ENCODE data around the gene ANKRD52. TPM values are rescaled to one million over a fixed set of nuclear protein-coding genes. Genes with fewer than 3 reads are reported as not detected.

ANKRD52 gene
- total and polyA plus RNA-seq, 4 donors, result 5.4 to 13.6 (median 9.3) TPM

DNA sequence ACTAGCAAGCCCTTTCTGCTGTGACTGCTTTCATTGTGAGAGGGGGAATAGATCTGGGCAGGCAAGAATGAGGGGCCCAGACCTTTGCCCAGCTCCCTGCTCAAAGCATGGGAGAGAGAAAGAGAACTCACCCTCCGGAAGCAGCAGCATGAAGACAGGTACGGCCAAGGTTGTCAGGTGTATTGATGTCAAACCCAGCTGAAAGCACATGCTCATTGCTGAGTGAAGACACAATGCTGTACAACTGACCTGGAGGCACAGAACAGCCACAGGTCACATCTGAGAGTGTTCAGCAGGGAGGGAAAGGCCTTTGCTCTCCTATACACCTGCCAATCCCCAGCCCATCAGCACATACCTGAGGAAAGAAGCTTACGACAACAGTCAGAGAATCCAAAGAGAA is 5.5 kb downstream of the ANKRD52 start:
- Histone ChIP-seq H3K4me1 (ENCODE audit: control insufficient read depth in 4 of 4, insufficient read depth in 4 of 4, low read length in 3 of 4) (peaks cover 0 to 13% (median 9%) of the 10 kb centered on the region in 4 donors), H3K4me3 (ENCODE audit: low read depth in 1 of 3, low read length in 3 of 3) (no peak overlapping the region), H3K27ac (ENCODE audit: low read depth in 1 of 2, low read length in 2 of 2) (no peak overlapping the region), H3K36me3 (ENCODE audit: control insufficient read depth in 4 of 4, insufficient read depth in 3 of 4, low read depth in 1 of 4, low read length in 3 of 4) (peaks cover 15 to 60% (median 42%) of the 10 kb centered on the region in 4 donors), H3K27me3 (ENCODE audit: control insufficient read depth in 4 of 4, insufficient read depth in 4 of 4, low read length in 3 of 4) (no peaks in the 10 kb centered on the region), H3K9me3 (ENCODE audit: control insufficient read depth in 4 of 4, low read length in 3 of 4) (no peaks in the 10 kb centered on the region), H3K9ac (ENCODE audit: low read depth in 1 of 2, low read length in 2 of 2) (no peak overlapping the region)
- 96% methylated on average over 3 of the region's 3 CpGs for WGBS
- no peak for DNase-seq (ENCODE audit: low spot score)
- TF ChIP-seq, protein P1, sequence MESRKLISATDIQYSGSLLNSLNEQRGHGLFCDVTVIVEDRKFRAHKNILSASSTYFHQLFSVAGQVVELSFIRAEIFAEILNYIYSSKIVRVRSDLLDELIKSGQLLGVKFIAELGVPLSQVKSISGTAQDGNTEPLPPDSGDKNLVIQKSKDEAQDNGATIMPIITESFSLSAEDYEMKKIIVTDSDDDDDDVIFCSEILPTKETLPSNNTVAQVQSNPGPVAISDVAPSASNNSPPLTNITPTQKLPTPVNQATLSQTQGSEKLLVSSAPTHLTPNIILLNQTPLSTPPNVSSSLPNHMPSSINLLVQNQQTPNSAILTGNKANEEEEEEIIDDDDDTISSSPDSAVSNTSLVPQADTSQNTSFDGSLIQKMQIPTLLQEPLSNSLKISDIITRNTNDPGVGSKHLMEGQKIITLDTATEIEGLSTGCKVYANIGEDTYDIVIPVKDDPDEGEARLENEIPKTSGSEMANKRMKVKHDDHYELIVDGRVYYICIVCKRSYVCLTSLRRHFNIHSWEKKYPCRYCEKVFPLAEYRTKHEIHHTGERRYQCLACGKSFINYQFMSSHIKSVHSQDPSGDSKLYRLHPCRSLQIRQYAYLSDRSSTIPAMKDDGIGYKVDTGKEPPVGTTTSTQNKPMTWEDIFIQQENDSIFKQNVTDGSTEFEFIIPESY (IDR thresholded peaks at IDR 0.05), result no peak
- TF ChIP-seq FOXA1 (IDR thresholded peaks at IDR 0.05) (no peak), YY1 (IDR thresholded peaks at IDR 0.05) (no peak), HNF4G (IDR thresholded peaks at IDR 0.05) (no peak), EGR1 (IDR thresholded peaks at IDR 0.05; ENCODE audit: low read depth in 2 of 2) (no peak), FOXA2 (IDR thresholded peaks at IDR 0.05) (no peak), RXRA (IDR thresholded peaks at IDR 0.05) (no peak), GABPA (IDR thresholded peaks at IDR 0.05 in 1 of 2, conservative IDR thresholded peaks at IDR 0.05 in 1 of 2) (no peak), JUND (IDR thresholded peaks at IDR 0.05) (no peak), RAD21 (IDR thresholded peaks at IDR 0.05) (no peak), NR2F2 (IDR thresholded peaks at IDR 0.05) (no peak), HNF4A (conservative IDR thresholded peaks at IDR 0.05) (no peak), SP1 (IDR thresholded peaks at IDR 0.05) (no peak), TAF1 (conservative IDR thresholded peaks at IDR 0.05) (no peak)
- TF ChIP-seq, protein P2, sequence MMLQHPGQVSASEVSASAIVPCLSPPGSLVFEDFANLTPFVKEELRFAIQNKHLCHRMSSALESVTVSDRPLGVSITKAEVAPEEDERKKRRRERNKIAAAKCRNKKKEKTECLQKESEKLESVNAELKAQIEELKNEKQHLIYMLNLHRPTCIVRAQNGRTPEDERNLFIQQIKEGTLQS (IDR thresholded peaks at IDR 0.05), result no peak
- TF ChIP-seq, protein P3, sequence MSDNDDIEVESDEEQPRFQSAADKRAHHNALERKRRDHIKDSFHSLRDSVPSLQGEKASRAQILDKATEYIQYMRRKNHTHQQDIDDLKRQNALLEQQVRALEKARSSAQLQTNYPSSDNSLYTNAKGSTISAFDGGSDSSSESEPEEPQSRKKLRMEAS (IDR thresholded peaks at IDR 0.05), result no peak
- TF ChIP-seq, protein P4, sequence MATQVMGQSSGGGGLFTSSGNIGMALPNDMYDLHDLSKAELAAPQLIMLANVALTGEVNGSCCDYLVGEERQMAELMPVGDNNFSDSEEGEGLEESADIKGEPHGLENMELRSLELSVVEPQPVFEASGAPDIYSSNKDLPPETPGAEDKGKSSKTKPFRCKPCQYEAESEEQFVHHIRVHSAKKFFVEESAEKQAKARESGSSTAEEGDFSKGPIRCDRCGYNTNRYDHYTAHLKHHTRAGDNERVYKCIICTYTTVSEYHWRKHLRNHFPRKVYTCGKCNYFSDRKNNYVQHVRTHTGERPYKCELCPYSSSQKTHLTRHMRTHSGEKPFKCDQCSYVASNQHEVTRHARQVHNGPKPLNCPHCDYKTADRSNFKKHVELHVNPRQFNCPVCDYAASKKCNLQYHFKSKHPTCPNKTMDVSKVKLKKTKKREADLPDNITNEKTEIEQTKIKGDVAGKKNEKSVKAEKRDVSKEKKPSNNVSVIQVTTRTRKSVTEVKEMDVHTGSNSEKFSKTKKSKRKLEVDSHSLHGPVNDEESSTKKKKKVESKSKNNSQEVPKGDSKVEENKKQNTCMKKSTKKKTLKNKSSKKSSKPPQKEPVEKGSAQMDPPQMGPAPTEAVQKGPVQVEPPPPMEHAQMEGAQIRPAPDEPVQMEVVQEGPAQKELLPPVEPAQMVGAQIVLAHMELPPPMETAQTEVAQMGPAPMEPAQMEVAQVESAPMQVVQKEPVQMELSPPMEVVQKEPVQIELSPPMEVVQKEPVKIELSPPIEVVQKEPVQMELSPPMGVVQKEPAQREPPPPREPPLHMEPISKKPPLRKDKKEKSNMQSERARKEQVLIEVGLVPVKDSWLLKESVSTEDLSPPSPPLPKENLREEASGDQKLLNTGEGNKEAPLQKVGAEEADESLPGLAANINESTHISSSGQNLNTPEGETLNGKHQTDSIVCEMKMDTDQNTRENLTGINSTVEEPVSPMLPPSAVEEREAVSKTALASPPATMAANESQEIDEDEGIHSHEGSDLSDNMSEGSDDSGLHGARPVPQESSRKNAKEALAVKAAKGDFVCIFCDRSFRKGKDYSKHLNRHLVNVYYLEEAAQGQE (IDR thresholded peaks at IDR 0.05), result no peak
- TF ChIP-seq, protein P5, sequence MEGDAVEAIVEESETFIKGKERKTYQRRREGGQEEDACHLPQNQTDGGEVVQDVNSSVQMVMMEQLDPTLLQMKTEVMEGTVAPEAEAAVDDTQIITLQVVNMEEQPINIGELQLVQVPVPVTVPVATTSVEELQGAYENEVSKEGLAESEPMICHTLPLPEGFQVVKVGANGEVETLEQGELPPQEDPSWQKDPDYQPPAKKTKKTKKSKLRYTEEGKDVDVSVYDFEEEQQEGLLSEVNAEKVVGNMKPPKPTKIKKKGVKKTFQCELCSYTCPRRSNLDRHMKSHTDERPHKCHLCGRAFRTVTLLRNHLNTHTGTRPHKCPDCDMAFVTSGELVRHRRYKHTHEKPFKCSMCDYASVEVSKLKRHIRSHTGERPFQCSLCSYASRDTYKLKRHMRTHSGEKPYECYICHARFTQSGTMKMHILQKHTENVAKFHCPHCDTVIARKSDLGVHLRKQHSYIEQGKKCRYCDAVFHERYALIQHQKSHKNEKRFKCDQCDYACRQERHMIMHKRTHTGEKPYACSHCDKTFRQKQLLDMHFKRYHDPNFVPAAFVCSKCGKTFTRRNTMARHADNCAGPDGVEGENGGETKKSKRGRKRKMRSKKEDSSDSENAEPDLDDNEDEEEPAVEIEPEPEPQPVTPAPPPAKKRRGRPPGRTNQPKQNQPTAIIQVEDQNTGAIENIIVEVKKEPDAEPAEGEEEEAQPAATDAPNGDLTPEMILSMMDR (IDR thresholded peaks at IDR 0.05; ENCODE audit: low read depth, low read length, missing input control), result no peak

Measured in liver (tissue), 9 donors.